GM21528 (cell line): ENCODE data around the gene HSF5.
"Not testable (repeated sequence)": the region's sequence is repeated elsewhere in the genome, so short reads cannot be mapped to it uniquely, and the experiment has no call there.

Experiments used
- ATAC-seq: cut with Tn5 transposase; IDR thresholded peaks from one replicate; pipeline ENCODE4 v1.9.1; 2021; ENCODE audit warnings: mild to moderate bottlenecking, moderate library complexity; ENCODE audit not compliant: unreplicated experiment, low FRiP score

Gene HSF5

GRCh38 chr17:58416937-58417299 is 71.3 kb downstream of the HSF5 start:
- no peak for ATAC-seq

- no peak for ATAC-seq
These were observed 71.8 kb downstream of the HSF5 start for GRCh38 chr17:58416396-58416795.

GRCh38 chr17:58415371-58416055 is 72.7 kb downstream of the HSF5 start:
- no peak for ATAC-seq

GRCh38 chr17:58414596-58414997 is 73.6 kb downstream of the HSF5 start:
- no peak for ATAC-seq

GRCh38 chr17:58413684-58414083 is 74.5 kb downstream of the HSF5 start:
- ATAC-seq: no peak

GRCh38 chr17:58412961-58413586 is 75.1 kb downstream of the HSF5 start:
- no peak for ATAC-seq

GRCh38 chr17:58412064-58412703 is 76.0 kb downstream of the HSF5 start:
- ATAC-seq: no peak

- no peak for ATAC-seq
These were observed 76.8 kb downstream of the HSF5 start for GRCh38 chr17:58411408-58411894.

GRCh38 chr17:58410714-58411407 is 77.3 kb downstream of the HSF5 start:
- ATAC-seq: no peak

- ATAC-seq: no peak
These were observed 78.8 kb downstream of the HSF5 start for GRCh38 chr17:58409432-58409831.

GRCh38 chr17:58403311-58403710 is 84.9 kb downstream of the HSF5 start:
- ATAC-seq: no peak

- ATAC-seq: no peak
These were observed 85.5 kb downstream of the HSF5 start for GRCh38 chr17:58402679-58403078.

GRCh38 chr17:58402047-58402446 is 86.2 kb downstream of the HSF5 start:
- no peak for ATAC-seq

GRCh38 chr17:58401287-58401686 is 86.9 kb downstream of the HSF5 start:
- ATAC-seq: no peak

- no peak for ATAC-seq
These were observed 87.4 kb downstream of the HSF5 start for GRCh38 chr17:58400826-58401225.

- no peak for ATAC-seq
These were observed 88.2 kb downstream of the HSF5 start for GRCh38 chr17:58399974-58400373.

GRCh38 chr17:58398574-58399266 is 89.5 kb downstream of the HSF5 start:
- no peak for ATAC-seq

- not testable (repeated sequence) for ATAC-seq
These were observed 90.8 kb downstream of the HSF5 start for GRCh38 chr17:58397421-58397820.

- ATAC-seq: no peak
These were observed 92.0 kb downstream of the HSF5 start for GRCh38 chr17:58396173-58396572.

GRCh38 chr17:58394534-58395223 is 93.5 kb downstream of the HSF5 start:
- no peak for ATAC-seq
